GM23338 (cell line): ENCODE measurements around the gene ZDHHC3. TPM values are rescaled to one million over a fixed set of nuclear protein-coding genes. Genes with fewer than 3 reads are reported as not detected.

ENCODE experiments used
- ATAC-seq: fragments of 200-7000 bp; cut with Tn5 transposase; 3 replicates; pipeline ENCODE4 v1.9.1; 2020
- DNase-seq: peaks from one replicate; pipeline ENCODE4 v3.0.0-alpha.2; 2015; ENCODE audit warnings: low spot score
- H2AFZ ChIP-seq: fragments of 200-600 bp; sonication (generic); 2 replicates; pipeline ENCODE4 v1.8.0; 2016; ENCODE audit warnings: antibody characterized with exemption, mild to moderate bottlenecking, moderate library complexity
- H3F3A ChIP-seq: fragments of 200-600 bp; sonication (generic); replicated peaks from 2 replicates; pipeline ENCODE4 v1.8.0; 2017; ENCODE audit warnings: antibody characterized with exemption, mixed run types, low read depth
- H3K27ac ChIP-seq: fragments of 200-600 bp; sonication (generic); 2 replicates; pipeline ENCODE4 v1.6.1; 2016; ENCODE audit warnings: low read depth
- H3K27me3 ChIP-seq: fragments of 200-600 bp; sonication (generic); 2 replicates; pipeline ENCODE4 v1.8.0; 2016; ENCODE audit warnings: mild to moderate bottlenecking, mixed run types, moderate library complexity; ENCODE audit not compliant: insufficient read depth
- H3K36me3 ChIP-seq: fragments of 200-600 bp; sonication (generic); 2 replicates; pipeline ENCODE4 v1.8.0; 2016; ENCODE audit warnings: mild to moderate bottlenecking; ENCODE audit not compliant: insufficient read depth
- H3K4me1 ChIP-seq: fragments of 200-600 bp; sonication (generic); 2 replicates; pipeline ENCODE4 v1.8.0; 2016; ENCODE audit warnings: mild to moderate bottlenecking, moderate library complexity; ENCODE audit not compliant: insufficient read depth
- H3K4me2 ChIP-seq: fragments of 200-600 bp; sonication (generic); 2 replicates; pipeline ENCODE4 v1.7.1; 2017; ENCODE audit warnings: mixed run types
- H3K4me3 ChIP-seq: fragments of 200-600 bp; sonication (generic); 2 replicates; pipeline ENCODE4 v1.6.1; 2016; ENCODE audit warnings: mixed run types
- H3K79me2 ChIP-seq: fragments of 200-600 bp; sonication (generic); replicated peaks from 2 replicates; pipeline ENCODE4 v1.8.0; 2017; ENCODE audit warnings: mild to moderate bottlenecking; ENCODE audit not compliant: insufficient read depth
- H3K9me2 ChIP-seq: fragments of 200-600 bp; sonication (generic); 2 replicates; pipeline ENCODE4 v1.8.0; 2017; ENCODE audit not compliant: insufficient read depth
- H4K20me1 ChIP-seq: fragments of 200-600 bp; sonication (generic); replicated peaks from 2 replicates; pipeline ENCODE4 v1.8.0; 2017; ENCODE audit warnings: mild to moderate bottlenecking; ENCODE audit not compliant: insufficient read depth
- H3K27ac Mint-ChIP-seq: 2 replicates; pipeline ENCODE4 v1.8.0; 2020; ENCODE audit warnings: inconsistent platforms, mild to moderate bottlenecking, moderate library complexity, mixed read lengths
- H3K27me3 Mint-ChIP-seq: 3 replicates; pipeline ENCODE4 v1.8.0; 2022; ENCODE audit warnings: low read depth, mild to moderate bottlenecking, moderate library complexity, mixed read lengths, inconsistent platforms; ENCODE audit not compliant: insufficient read depth, poor library complexity
- H3K36me3 Mint-ChIP-seq: 3 replicates; pipeline ENCODE4 v1.8.0; 2021; ENCODE audit warnings: low read depth, mild to moderate bottlenecking, inconsistent platforms, moderate library complexity, mixed read lengths
- H3K4me1 Mint-ChIP-seq: 3 replicates; pipeline ENCODE4 v1.8.0; 2020; ENCODE audit warnings: mild to moderate bottlenecking, inconsistent platforms, mixed read lengths
- H3K4me3 Mint-ChIP-seq: 3 replicates; pipeline ENCODE4 v1.8.0; 2021; ENCODE audit warnings: moderate library complexity, mild to moderate bottlenecking, inconsistent platforms, mixed read lengths
- H3K9me3 Mint-ChIP-seq: 3 replicates; pipeline ENCODE4 v1.8.0; 2020; ENCODE audit warnings: moderate library complexity, mild to moderate bottlenecking, inconsistent platforms, mixed read lengths
- CREB1 ChIP-seq: fragments of 250-450 bp; sonication (Bioruptor Pico); IDR thresholded peaks from 2 replicates; pipeline ENCODE4 v1.5.0; 2020; ENCODE audit warnings: low read depth, mild to moderate bottlenecking, moderate library complexity
- CTCF ChIP-seq, 2 experiments: fragments of 200-600 bp in 1 of 2; sonication (generic) in 1 of 2; conservative IDR thresholded peaks; 2 replicates each; pipeline versions ENCODE4 v1.5.1 to v1.6.1; 2016 to 2017; ENCODE audit warnings: antibody characterized with exemption in 2 of 2, low read depth in 2 of 2, mild to moderate bottlenecking in 2 of 2, moderate library complexity in 1 of 2
- ETS1 ChIP-seq: IDR thresholded peaks from 2 replicates; pipeline ENCODE4 v1.6.1; 2016; ENCODE audit warnings: antibody characterized with exemption
- EZH2 ChIP-seq: fragments of 200-600 bp; sonication (generic); IDR thresholded peaks from one replicate; pipeline ENCODE4 v1.8.0; 2017; ENCODE audit warnings: antibody characterized with exemption, mild to moderate bottlenecking, low read depth; ENCODE audit not compliant: unreplicated experiment
- EZH2phosphoT487 ChIP-seq: fragments of 200-600 bp; sonication (generic); IDR thresholded peaks from one replicate; pipeline ENCODE4 v1.8.1; 2018; ENCODE audit warnings: antibody characterized with exemption; ENCODE audit not compliant: unreplicated experiment
- JUNB ChIP-seq: IDR thresholded peaks from one replicate; pipeline ENCODE4 v1.6.1; 2016; ENCODE audit warnings: antibody characterized with exemption; ENCODE audit not compliant: unreplicated experiment
- NANOG ChIP-seq: IDR thresholded peaks from 2 replicates; pipeline ENCODE4 v1.6.1; 2016; ENCODE audit warnings: antibody characterized with exemption, borderline replicate concordance
- POLR2AphosphoS5 ChIP-seq: IDR thresholded peaks from 2 replicates; pipeline ENCODE4 v1.6.1; 2016; ENCODE audit warnings: antibody characterized with exemption, low read depth
- REST ChIP-seq: IDR thresholded peaks from one replicate; pipeline ENCODE4 v1.6.1; 2018; ENCODE audit warnings: antibody characterized with exemption; ENCODE audit not compliant: unreplicated experiment
- STAT1 ChIP-seq: IDR thresholded peaks from one replicate; pipeline ENCODE4 v1.6.1; 2016; ENCODE audit warnings: antibody characterized with exemption; ENCODE audit not compliant: unreplicated experiment
- ZNF114 ChIP-seq: fragments of 250-450 bp; sonication (Bioruptor Pico); IDR thresholded peaks from 2 replicates; pipeline ENCODE4 v1.5.0; 2020; ENCODE audit warnings: mild to moderate bottlenecking, moderate library complexity
- ZNF331 ChIP-seq: fragments of 250-450 bp; sonication (Bioruptor Pico); IDR thresholded peaks from 2 replicates; pipeline ENCODE4 v1.5.0; 2020; ENCODE audit warnings: low read depth, mild to moderate bottlenecking, moderate library complexity
- ZNF462 ChIP-seq: fragments of 250-450 bp; sonication (Bioruptor Pico); IDR thresholded peaks from 2 replicates; pipeline ENCODE4 v1.5.0; 2020; ENCODE audit warnings: mild to moderate bottlenecking, moderate library complexity
- polyA plus RNA-seq: library from polyadenylated mRNA; unstranded; fragments of >200 nt; fragmentation: Nextera tagmentation; extraction: Ambion mirVana; gene quantifications from 2 replicates; pipeline ENCODE4 v1.2.1, GENCODE V29; 2016
- total RNA-seq: library from RNA; depleted of rRNA; stranded (reverse); fragments of >200 nt; shearing (Covaris generic); gene quantifications from 2 replicates; pipeline ENCODE4 v1.2.3, GENCODE V29; 2014

ZDHHC3 gene
- total and polyA plus RNA-seq, 2 experiments from 2014 or later, result 28.9 to 84.2 TPM

GRCh38 chr3:44996556-44996969, 20.6 kb upstream of the ZDHHC3 start:
- Histone ChIP-seq H4K20me1 (peaks cover 18% of the 10 kb centered on the region), H3K79me2 (peaks cover 32% of the 10 kb centered on the region), H3K27ac (no peak overlapping the region), H2AFZ (no peak overlapping the region), H3F3A (no peaks in the 10 kb centered on the region), H3K27me3 (no peaks in the 10 kb centered on the region), H3K36me3 (peaks cover 39% of the 10 kb centered on the region), H3K9me2 (no peaks in the 10 kb centered on the region), H3K4me2 (no peak overlapping the region), H3K4me1 (peaks cover 20% of the 10 kb centered on the region), H3K4me3 (no peak overlapping the region)
- Mint-ChIP-seq H3K36me3 (peaks cover 89% of the 10 kb centered on the region), H3K27me3 (no peaks in the 10 kb centered on the region), H3K4me1 (peaks cover 23% of the 10 kb centered on the region), H3K27ac (no peak overlapping the region), H3K9me3 (no peaks in the 10 kb centered on the region), H3K4me3 (no peak overlapping the region)
- no peak for TF ChIP-seq ZNF331 (CRISPR knock-in tag)
- no peak for TF ChIP-seq ETS1
- TF ChIP-seq ZNF114 (CRISPR knock-in tag), result no peak
- TF ChIP-seq CREB1 (CRISPR knock-in tag), result no peak
- no peak for TF ChIP-seq POLR2AphosphoS5
- no peak for TF ChIP-seq ZNF462
- TF ChIP-seq STAT1, result no peak
- no peak for TF ChIP-seq NANOG
- TF ChIP-seq EZH2, result no peak
- TF ChIP-seq EZH2phosphoT487, result no peak
- TF ChIP-seq CTCF (conservative IDR thresholded peaks at IDR 0.05; ENCODE audit: low read depth in 2 of 2), result no peak
- no peak for TF ChIP-seq REST
- TF ChIP-seq JUNB, result no peak
- ATAC-seq (no peak), DNase-seq (no peak)
